NCI-H1092 (cell line): ENCODE data around the gene PI16.
A peak's percentile ranks its signal among the peaks of the same experiment; 100 is the strongest.

Experiments used
- DNase-seq: peaks from one replicate; lab custom pipeline; 2025; lab: John Stamatoyannopoulos, UW

The PI16 gene

GRCh38 chr6:36954262-36954931 is at the start of gene PI16:
Gene PI16 (plus strand): TSS chr6:36954738. CDS start chr6:36954761, 23 bp downstream.
- DNase-seq = no peak

GRCh38 chr6:36904851-36905393 is 49.6 kb upstream of the PI16 start:
- DNase-seq = no peak

GRCh38 chr6:36906539-36907325 is 47.8 kb upstream of the PI16 start:
- DNase-seq = peak; percentile 92

GRCh38 chr6:36907781-36908180 is 46.8 kb upstream of the PI16 start:
- peak; percentile 73 for DNase-seq

- DNase-seq = no peak
Measured at GRCh38 chr6:36908747-36909146, 45.8 kb upstream of the PI16 start.

GRCh38 chr6:36912030-36912454 is 42.5 kb upstream of the PI16 start:
- no peak for DNase-seq

- DNase-seq = no peak
Measured at GRCh38 chr6:36912586-36912985, 42.0 kb upstream of the PI16 start.

GRCh38 chr6:36913082-36913481 is 41.5 kb upstream of the PI16 start:
- no peak for DNase-seq

GRCh38 chr6:36914227-36914794 is 40.2 kb upstream of the PI16 start:
- DNase-seq = no peak

GRCh38 chr6:36915599-36915998 is 38.9 kb upstream of the PI16 start:
- no peak for DNase-seq

GRCh38 chr6:36916126-36916525 is 38.4 kb upstream of the PI16 start:
- DNase-seq = no peak

GRCh38 chr6:36917541-36918193 is 36.9 kb upstream of the PI16 start:
- no peak for DNase-seq

- no peak for DNase-seq
Measured at GRCh38 chr6:36920049-36920448, 34.5 kb upstream of the PI16 start.

- DNase-seq = no peak
Measured at GRCh38 chr6:36920546-36920945, 34.0 kb upstream of the PI16 start.

- DNase-seq = no peak
Measured at GRCh38 chr6:36924131-36924530, 30.4 kb upstream of the PI16 start.

GRCh38 chr6:36924778-36925374 is 29.7 kb upstream of the PI16 start:
- no peak for DNase-seq

- no peak for DNase-seq
Measured at GRCh38 chr6:36925809-36926208, 28.7 kb upstream of the PI16 start.

GRCh38 chr6:36926708-36927513 is 27.6 kb upstream of the PI16 start:
- no peak for DNase-seq

GRCh38 chr6:36927691-36928546 is 26.6 kb upstream of the PI16 start:
- DNase-seq = no peak

GRCh38 chr6:36928547-36928918 is 26.0 kb upstream of the PI16 start:
- DNase-seq = no peak
